Activated CD4-positive, CD25-positive, alpha-beta regulatory T cell treated with anti-CD3 and anti-CD28 coated beads, Interleukin-2, amount 50 U/mL, for 72 hours (primary cell): ENCODE results near the gene STRA6.

ENCODE experiments used
- DNase-seq: peaks from one replicate; pipeline ENCODE4 v3.0.0; 2021

STRA6 gene

DNA sequence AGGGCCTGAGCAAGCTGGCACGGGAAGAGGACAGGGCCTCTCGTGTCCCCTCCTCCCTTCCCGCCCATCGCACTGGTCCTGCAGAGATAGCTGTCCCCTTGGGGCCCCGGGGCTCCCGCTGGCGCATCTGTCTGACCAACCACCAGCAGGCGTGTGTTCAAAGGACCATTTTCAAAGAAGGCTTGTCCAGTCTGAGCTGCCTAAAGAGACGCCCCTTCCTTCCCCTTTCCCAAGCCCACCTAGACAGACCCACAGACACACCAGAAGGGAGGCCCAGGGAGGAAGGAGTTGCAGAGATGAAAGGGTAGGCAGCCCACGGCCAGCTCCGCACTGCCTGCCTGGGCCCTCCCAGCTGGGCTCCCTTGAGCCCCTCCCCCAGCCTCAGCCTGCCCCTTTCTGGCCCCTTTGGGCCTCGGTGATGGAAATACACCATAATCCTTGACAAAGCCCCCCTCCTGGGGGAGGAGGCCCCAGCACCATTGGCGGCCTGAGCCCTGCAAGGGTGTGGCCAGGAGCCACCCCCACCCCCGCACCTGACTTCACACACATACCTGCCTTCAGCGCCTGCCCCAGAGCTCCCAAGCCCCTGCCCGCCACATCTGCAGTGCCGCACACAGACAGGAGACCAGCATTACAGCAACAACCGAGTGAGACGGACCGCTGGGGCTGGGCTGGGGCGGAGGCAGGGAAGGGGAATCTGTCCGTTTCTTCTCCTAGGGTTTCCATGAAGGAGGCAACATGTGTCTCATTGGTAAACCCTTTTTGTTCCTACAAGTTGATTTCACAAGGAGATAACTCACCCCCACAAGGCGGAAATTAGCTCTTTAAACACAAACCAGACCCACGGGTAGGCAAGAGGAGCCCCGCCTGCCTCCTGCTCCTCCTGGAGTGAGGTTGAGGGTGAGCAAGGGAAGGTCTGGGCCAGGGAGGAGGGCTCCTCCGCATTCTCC lies at the start of gene STRA6:
Gene STRA6, minus strand, starts transcription at position 336 of the 950 bp plus-strand sequence. CDS start 520 bp downstream, outside the sequence.
- DNase-seq, result no peak

- no peak for DNase-seq
Observed at GRCh38 chr15:74252291-74252690, 49.7 kb upstream of the STRA6 start.

DNA sequence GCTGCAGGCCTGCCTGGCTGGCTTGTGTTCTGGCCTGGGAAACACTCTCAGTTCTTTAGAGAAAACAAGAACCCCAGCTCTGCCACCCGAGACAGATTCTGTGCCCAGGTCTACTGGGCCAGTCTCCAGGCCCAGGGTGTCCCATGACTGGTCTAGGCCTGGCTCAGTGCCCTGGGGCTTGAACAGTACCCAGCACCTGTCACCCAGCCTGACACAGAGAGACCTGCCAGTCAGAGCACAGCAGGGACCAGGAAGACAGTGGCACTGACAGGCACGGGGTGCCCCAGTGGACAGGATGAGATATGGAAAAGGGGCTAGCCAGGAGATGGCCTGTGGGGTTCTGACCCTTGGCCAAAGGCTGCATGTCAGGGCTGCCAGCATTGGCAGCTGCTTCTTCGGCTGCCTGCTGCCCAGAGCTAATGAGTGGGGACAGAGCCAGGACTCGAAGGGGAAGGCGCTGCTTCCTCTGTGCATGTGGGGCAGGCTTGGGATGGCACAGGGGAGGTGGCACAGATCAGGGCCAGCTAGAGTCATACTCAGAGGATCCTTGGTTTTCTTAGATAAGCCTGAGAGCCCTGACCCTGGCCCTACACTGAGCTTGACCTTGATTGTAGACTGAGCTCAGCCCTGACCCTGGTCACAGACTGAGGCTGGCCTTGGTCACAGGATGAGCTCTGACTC lies 48.7 kb upstream of the STRA6 start:
- no peak for DNase-seq

DNA sequence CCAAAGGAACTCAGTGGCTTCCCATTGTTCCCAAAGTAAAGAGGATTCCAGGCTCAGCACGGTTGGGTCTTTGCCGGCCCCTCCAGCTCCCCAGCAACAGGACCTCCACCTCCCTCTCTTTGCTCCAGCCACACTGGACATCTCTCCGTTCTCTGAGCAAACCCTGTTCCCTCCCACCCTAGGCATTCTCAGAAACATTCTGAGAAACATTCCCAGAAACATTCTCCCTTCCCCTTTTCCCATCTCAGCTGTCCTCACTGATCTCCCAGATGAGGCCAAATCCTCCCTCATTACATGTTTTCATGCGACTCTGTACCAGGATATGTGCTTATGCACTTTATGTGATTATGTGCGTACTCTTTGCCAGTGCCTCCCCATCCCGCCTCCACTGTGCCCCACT lies 47.7 kb upstream of the STRA6 start:
- DNase-seq, result no peak

DNA sequence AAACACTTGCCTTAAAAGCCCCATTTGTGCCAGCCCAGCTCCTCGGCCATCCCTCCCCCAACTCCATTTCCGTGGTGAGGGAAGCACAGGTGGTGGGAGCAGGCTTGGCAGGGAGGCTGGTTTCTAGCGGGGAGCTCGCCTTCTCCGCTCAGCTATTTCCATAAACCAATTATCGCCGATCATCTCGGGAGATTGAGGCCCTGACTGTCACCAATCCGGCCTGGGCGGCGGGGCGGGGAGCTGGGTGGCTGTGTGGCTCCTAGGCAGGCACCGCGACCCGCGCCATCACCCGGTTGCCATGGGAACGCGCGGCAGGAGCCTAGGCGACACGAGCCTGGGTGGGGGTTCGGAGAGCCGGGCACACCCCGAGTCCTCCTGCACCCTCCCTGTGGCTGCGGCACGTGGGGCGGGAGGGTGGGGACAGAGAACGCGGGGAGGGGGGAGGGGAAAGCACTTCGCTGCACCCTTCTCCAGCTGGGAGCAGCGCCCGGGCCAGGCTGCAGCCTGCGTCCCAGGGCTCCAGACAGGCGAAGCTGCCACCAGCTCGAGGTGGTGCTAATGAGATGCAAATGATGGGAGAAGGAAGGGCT lies 42.9 kb upstream of the STRA6 start:
- DNase-seq, result no peak

DNA sequence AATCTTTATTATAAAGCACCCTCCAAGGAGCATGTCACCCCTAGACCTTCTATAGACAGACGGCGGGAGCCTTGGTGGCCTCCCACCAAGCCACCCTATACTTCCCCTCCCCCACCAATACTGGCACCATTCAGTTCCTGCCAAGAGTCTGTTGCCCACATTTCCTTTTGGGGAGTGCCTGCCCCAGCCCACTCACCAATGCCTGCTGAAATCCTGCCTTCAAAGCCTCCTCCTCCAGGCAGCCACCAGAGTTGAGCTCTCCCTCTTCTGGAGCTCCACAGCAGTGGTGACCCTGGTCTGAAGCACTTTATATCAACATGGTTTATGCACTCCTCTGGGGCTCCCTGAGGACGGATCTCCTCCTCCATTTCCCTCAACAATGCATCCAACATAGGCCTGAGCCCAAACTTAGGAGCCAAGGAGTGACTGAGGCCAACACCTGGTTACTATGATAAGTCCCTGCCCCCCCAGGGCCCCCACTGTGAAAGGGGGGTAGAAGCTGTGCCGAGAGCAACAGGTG lies 42.3 kb upstream of the STRA6 start:
- no peak for DNase-seq

DNA sequence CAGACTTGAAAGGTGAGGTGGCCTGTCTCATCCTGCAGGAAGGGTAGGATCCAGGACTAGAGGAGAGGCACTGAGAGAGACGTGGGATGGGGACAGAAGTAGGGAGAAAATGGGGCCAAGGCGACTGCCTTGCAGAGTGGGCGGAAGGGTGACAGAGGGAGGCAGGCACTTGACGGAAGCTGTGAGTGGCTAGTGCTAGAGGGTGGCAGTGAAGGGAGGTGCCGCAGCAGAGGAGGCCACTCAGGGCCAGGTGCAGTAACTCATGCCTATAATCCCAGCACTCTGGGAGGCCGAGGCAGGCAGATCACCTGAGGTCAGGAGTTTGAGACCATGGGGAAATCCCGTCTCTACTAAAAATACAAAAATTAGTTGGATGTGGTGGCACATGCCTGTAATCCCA lies 40.8 kb upstream of the STRA6 start:
- no peak for DNase-seq

GRCh38 chr15:74242441-74243185 lies 40.0 kb upstream of the STRA6 start:
- DNase-seq, result no peak

- DNase-seq, result no peak
Observed at GRCh38 chr15:74240897-74241614, 38.5 kb upstream of the STRA6 start.

GRCh38 chr15:74240002-74240568 lies 37.5 kb upstream of the STRA6 start:
- no peak for DNase-seq

DNA sequence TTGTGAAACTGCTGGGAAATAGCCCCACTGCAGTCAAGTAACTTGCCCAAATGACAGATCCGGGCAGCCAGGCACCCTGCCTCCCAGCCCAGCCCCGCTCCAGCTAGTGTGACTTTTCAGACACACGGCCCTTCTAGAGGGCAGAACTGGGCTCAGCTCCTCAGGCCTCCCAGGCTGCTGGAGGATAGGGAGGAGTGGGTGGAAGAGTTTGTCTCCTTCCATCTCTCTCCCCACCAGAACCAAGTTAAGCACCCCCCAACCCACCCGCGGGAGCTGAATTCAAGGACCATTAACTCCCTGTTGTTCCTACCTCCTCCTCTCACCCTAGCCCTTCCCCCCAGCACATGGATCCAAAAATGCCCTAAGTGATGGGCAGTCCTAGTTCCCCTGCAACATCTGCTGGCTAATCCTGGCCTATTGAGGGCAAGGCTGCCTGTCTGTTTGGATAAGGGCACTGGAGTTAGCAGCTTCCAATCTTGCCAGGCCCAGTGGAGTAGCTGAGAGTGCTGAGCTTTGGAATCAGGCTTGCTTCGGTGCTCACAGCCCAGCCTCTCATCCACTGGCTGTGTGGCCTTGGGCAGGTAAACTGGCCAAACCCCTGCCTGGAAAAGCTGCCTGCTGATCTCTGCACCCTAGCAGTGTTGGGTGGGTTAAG lies 36.6 kb upstream of the STRA6 start:
- no peak for DNase-seq

- DNase-seq, result no peak
Observed at GRCh38 chr15:74235962-74236361, 33.4 kb upstream of the STRA6 start, which contains the start of gene CCDC33. CCDC33 (plus strand) TSS chr15:74236326; CDS start chr15:74236720, 394 bp downstream.

- no peak for DNase-seq
Observed at GRCh38 chr15:74234598-74234875, 31.9 kb upstream of the STRA6 start.

DNA sequence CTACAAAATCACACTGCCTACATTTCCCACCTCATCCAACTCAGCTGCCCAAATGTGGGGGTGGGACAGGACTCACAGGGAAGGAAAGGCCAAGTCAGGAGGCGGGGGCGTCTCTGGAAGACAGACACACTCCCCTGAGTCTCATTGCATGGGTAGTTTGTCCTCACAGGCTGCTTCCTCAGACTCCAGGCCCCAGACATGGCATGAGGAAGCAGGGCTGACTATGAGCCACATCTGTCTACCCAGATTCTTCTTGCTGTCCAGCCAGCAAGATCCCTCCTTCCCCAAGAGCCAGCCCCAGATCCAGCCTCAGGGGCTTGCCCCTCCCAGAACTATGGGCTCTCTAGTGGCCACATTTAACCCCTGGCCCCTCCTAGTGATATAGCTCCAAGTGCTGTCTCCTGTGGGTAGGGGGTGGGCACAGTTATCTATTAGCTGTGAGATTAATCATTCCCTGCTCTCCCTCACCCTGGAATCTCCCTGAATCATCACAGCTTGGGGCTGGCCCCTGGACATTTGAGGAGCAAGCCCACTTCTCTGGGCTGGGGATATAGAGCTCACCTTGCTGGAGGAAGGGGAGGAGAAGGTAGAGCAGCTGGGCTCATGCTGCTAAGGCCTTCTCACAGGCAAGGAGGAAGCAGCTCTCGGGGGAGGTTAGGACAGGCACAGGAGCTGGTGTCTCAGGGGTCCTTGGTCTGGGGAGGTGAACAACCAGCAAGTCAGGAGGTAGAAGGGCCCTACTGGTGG lies 31.4 kb upstream of the STRA6 start:
- DNase-seq, result no peak

- no peak for DNase-seq
Observed at GRCh38 chr15:74233373-74233772, 30.8 kb upstream of the STRA6 start.

- DNase-seq, result no peak
Observed at GRCh38 chr15:74231475-74231874, 28.9 kb upstream of the STRA6 start.

- DNase-seq, result no peak
Observed at GRCh38 chr15:74229686-74230085, 27.1 kb upstream of the STRA6 start.

GRCh38 chr15:74228723-74229081 lies 26.1 kb upstream of the STRA6 start:
- no peak for DNase-seq

DNA sequence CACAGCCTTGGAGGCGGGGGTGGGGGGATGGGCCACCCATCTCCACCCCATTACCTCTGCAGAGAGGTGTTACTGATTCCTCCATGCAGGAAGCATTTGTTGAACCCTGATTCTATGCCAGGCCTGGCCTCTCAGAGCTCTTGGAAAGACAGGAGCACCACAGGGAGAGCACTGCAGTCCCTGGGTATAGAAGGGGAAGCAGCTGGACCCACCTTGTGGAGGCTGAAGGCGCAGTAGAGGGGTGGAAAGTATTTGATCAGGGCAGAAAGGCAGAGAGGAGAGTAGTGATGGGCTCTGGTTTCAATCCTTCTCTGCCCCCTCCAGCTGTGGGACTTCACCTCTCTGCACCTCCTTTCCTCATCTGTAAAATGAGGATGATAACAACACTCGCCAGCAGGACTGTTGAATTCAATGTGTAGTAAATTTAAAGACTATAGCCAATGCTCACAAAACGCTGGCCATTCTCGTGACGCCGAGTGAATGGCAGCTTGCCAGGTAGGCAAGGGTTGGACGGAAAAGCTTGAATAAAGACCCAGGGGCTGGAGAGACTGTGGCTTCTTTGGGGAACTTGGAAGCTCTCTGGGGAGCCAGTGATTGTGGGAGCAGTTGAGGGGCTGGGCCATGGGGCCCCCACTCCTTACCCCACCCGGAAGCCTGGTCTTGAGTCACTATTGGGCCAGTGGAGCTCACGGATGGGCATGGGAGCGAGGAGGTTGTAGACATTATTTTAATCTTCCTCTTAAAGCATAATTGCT lies 25.6 kb upstream of the STRA6 start:
- no peak for DNase-seq
